ENCODE data around the gene TRAPPC2L. TPM values are rescaled to one million over a fixed set of nuclear protein-coding genes. Genes with fewer than 3 reads are reported as not detected.

Gene TRAPPC2L
- total and polyA plus RNA-seq, 3 donors from 2014 or later: 58.3 to 216 (median 59.8) TPM

- Histone ChIP-seq H3K36me3 (ENCODE audit: low read depth, missing control alignments) (no peaks in the 10 kb centered on the region), H3K4me1 (no peaks in the 10 kb centered on the region), H3K4me3 (no peak overlapping the region), H3K27ac (peak overlapping the region in 1 of 2 donors; percentile 45), H3K27me3 (no peaks in the 10 kb centered on the region), H3K9me3 (no peaks in the 10 kb centered on the region)
- 86 to 100% methylated on average over 3 to 13 of the region's 13 CpGs for WGBS, 2 donors
- no peak for DNase-seq
- no peak for TF ChIP-seq CTCF (IDR thresholded peaks at IDR 0.05)
- TF ChIP-seq POLR2A (IDR thresholded peaks at IDR 0.05): no peak
- intact Hi-C loops (cut with DNase I; ENCODE audit: low total_unique reads): no loop called here
Measured at GRCh38 chr16:88834670-88835069, 22.3 kb upstream of the TRAPPC2L start.

GRCh38 chr16:88835383-88835782 is 21.5 kb upstream of the TRAPPC2L start:
- TF ChIP-seq POLR2A (IDR thresholded peaks at IDR 0.05): no peak
- TF ChIP-seq CTCF (IDR thresholded peaks at IDR 0.05): no peak
- intact Hi-C loops (cut with DNase I; ENCODE audit: low total_unique reads): no loop called here
- no peaks in the 10 kb centered on the region for H3K4me1 ChIP-seq
- H3K27ac ChIP-seq: peak overlapping the region in 1 of 2 donors; percentile 61
- 65 to 75% methylated on average over 11 of the region's 11 CpGs for WGBS, 2 donors
- H3K4me3 ChIP-seq: no peak overlapping the region
- no peaks in the 10 kb centered on the region for H3K27me3 ChIP-seq
- no peaks in the 10 kb centered on the region for H3K36me3 ChIP-seq (ENCODE audit: low read depth, missing control alignments)
- no peaks in the 10 kb centered on the region for H3K9me3 ChIP-seq
- DNase-seq: peak; percentile 76

- DNase-seq: no peak
- Histone ChIP-seq H3K27ac (peak overlapping the region in 1 of 2 donors; percentile 61), H3K4me3 (no peak overlapping the region), H3K27me3 (no peaks in the 10 kb centered on the region), H3K9me3 (no peaks in the 10 kb centered on the region), H3K36me3 (ENCODE audit: low read depth, missing control alignments) (no peaks in the 10 kb centered on the region), H3K4me1 (no peaks in the 10 kb centered on the region)
- intact Hi-C loops (cut with DNase I; ENCODE audit: low total_unique reads): no loop called here
- 93 to 94% methylated on average over 31 to 33 of the region's 33 CpGs for WGBS, 2 donors
- TF ChIP-seq CTCF (IDR thresholded peaks at IDR 0.05) (no peak), POLR2A (IDR thresholded peaks at IDR 0.05) (no peak)
Measured at GRCh38 chr16:88835818-88836217, 21.1 kb upstream of the TRAPPC2L start.

GRCh38 chr16:88836791-88837190 is 20.1 kb upstream of the TRAPPC2L start:
- H3K36me3 ChIP-seq (ENCODE audit: low read depth, missing control alignments): no peaks in the 10 kb centered on the region
- H3K4me3 ChIP-seq: no peak overlapping the region
- WGBS, 2 donors: 92 to 94% methylated on average over 7 to 17 of the region's 17 CpGs
- no peaks in the 10 kb centered on the region for H3K27me3 ChIP-seq
- TF ChIP-seq CTCF (IDR thresholded peaks at IDR 0.05) (no peak), POLR2A (IDR thresholded peaks at IDR 0.05) (no peak)
- no peaks in the 10 kb centered on the region for H3K9me3 ChIP-seq
- H3K27ac ChIP-seq: no peak overlapping the region
- DNase-seq: no peak
- intact Hi-C loops (cut with DNase I; ENCODE audit: low total_unique reads): no loop called here
- H3K4me1 ChIP-seq: no peaks in the 10 kb centered on the region

GRCh38 chr16:88837806-88838205 is 19.1 kb upstream of the TRAPPC2L start:
- no peak for DNase-seq
- WGBS, 2 donors: 94 to 95% methylated on average over 19 to 20 of the region's 20 CpGs
- H3K4me3 ChIP-seq: no peak overlapping the region
- intact Hi-C loops (cut with DNase I; ENCODE audit: low total_unique reads): no loop called here
- no peak overlapping the region for H3K27ac ChIP-seq
- no peaks in the 10 kb centered on the region for H3K9me3 ChIP-seq
- no peaks in the 10 kb centered on the region for H3K27me3 ChIP-seq
- H3K36me3 ChIP-seq (ENCODE audit: low read depth, missing control alignments): no peaks in the 10 kb centered on the region
- TF ChIP-seq POLR2A (IDR thresholded peaks at IDR 0.05) (no peak), CTCF (IDR thresholded peaks at IDR 0.05) (no peak)
- no peaks in the 10 kb centered on the region for H3K4me1 ChIP-seq
